Measurements from ENCODE around the gene RBM17. TPM values are rescaled to one million over a fixed set of nuclear protein-coding genes. Genes with fewer than 3 reads are reported as not detected.

The RBM17 gene
- total RNA-seq, 6 experiments from 2014 or later: 11.9 to 40.6 (median 28.1) TPM

DNA sequence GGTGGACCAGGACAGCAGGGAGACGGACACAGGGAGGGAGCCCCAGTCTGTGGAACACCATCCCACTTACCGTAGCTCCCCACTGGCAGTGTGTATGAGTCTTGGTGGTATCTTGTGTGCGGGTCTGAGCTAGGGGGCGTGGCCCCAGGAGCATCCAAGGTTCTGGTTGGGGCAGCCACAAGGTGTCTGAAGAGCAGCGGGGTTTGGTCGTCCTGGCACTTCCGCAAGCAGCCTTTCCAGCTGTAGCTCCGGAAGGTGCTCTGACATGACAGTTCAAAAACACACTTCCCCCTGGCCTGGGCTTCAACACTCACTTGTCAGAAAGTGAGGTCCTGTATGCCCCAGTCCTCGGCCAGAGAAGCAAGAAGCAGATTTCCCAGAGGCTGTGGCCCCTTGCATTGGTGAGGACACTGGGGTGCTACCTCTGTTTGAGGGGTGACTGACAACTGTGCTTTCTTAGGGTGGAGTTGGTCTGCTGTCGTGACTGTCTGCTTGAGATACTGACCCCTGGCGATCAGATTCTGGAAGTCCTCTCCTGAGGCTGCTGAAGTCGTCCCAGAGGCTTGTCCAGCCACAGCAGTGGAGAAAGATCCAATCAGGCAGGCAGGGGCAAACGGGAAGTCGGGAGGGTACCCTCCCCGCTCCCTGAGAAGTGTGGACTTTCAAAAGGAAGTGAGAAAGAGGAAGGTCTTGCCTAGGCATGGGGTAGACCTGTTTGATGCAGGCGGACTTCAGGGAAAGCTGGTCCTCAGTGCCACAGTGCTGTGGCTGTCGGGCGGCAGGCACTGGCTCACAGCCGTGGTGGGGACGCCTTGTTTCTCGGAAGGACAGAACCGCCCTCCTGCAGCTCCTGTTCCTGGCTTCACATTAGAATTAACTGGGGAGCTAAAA is 62.5 kb downstream of the RBM17 start:
- DNase-seq (peak in 2 of 3 donors; percentile 61 to 70), ATAC-seq (peak; percentile 77 to 91 (median 84))
- Histone ChIP-seq H3K4me1 (no peaks in the 10 kb centered on the region), H3K9me3 (no peaks in the 10 kb centered on the region), H3K27me3 (no peaks in the 10 kb centered on the region), H3K36me3 (no peaks in the 10 kb centered on the region), H3K4me3 (no peak overlapping the region), H3K27ac (peak overlapping the region in 2 of 3 donors; percentile 40 to 57)
- intact Hi-C loops (cut with DNase I): no loop called here
- TF ChIP-seq POLR2A (IDR thresholded peaks at IDR 0.05): no peak
- TF ChIP-seq, protein P1, sequence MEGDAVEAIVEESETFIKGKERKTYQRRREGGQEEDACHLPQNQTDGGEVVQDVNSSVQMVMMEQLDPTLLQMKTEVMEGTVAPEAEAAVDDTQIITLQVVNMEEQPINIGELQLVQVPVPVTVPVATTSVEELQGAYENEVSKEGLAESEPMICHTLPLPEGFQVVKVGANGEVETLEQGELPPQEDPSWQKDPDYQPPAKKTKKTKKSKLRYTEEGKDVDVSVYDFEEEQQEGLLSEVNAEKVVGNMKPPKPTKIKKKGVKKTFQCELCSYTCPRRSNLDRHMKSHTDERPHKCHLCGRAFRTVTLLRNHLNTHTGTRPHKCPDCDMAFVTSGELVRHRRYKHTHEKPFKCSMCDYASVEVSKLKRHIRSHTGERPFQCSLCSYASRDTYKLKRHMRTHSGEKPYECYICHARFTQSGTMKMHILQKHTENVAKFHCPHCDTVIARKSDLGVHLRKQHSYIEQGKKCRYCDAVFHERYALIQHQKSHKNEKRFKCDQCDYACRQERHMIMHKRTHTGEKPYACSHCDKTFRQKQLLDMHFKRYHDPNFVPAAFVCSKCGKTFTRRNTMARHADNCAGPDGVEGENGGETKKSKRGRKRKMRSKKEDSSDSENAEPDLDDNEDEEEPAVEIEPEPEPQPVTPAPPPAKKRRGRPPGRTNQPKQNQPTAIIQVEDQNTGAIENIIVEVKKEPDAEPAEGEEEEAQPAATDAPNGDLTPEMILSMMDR (IDR thresholded peaks at IDR 0.05): peak; percentile 34 to 68 (median 62)
- 30% methylated on average over 7 of the region's 22 CpGs for WGBS (ENCODE audit: insufficient coverage, low coverage, low lambda C conversion rate, missing lambda C conversion rate)

DNA sequence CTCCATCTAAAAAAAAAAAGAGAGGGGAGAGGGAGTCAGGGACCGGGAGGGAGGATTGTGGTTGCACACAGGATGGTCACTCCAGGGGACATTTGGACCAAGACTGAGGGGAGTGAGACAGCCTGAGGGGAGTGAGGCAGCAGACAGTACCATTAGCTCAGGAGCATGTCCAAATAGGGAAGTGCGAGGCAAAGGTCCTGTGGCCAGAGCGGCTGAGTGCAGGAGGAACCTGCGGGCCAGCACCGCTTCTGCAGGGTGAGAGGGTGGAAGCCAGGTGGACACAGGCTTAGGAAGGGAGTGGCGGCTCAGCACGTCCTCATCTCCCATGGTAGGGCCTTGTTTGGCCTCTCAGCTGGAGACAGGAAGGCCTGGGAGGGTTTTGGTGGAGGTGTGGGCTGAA is 65.0 kb downstream of the RBM17 start:
- DNase-seq (peak in 1 of 3 donors; percentile 70), ATAC-seq (peak in 2 of 4 donors; percentile 24 to 30)
- Histone ChIP-seq H3K9me3 (no peaks in the 10 kb centered on the region), H3K4me1 (no peaks in the 10 kb centered on the region), H3K4me3 (no peak overlapping the region), H3K27ac (no peak overlapping the region), H3K36me3 (no peaks in the 10 kb centered on the region), H3K27me3 (no peaks in the 10 kb centered on the region)
- TF ChIP-seq POLR2A (IDR thresholded peaks at IDR 0.05): no peak
- TF ChIP-seq, protein P1 (IDR thresholded peaks at IDR 0.05): no peak
- intact Hi-C loops (cut with DNase I): no loop called here
- WGBS (ENCODE audit: insufficient coverage, low coverage, low lambda C conversion rate, missing lambda C conversion rate): no CpG with 5 or more reads among the region's 7 CpGs

DNA sequence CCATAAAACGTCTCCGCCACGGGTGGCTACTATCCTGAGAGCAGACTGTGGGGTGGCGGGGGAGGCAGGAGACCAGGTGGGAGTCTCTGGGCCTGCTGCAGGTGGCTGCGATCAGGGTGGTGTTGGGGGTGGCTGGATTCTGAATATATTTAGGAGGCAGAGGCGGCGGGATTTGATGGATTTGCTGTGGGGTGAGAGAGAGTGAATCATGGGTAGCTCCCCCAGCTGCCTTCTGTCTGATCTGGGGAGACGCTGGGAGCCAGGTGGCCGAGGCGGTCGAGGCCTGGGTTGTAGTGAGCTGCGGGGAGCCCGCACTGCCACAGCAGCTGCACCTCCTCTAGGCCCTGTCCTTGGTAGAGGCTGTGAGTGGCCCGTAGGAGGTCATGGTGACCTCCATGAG is 65.7 kb downstream of the RBM17 start:
- no peak for DNase-seq

DNA sequence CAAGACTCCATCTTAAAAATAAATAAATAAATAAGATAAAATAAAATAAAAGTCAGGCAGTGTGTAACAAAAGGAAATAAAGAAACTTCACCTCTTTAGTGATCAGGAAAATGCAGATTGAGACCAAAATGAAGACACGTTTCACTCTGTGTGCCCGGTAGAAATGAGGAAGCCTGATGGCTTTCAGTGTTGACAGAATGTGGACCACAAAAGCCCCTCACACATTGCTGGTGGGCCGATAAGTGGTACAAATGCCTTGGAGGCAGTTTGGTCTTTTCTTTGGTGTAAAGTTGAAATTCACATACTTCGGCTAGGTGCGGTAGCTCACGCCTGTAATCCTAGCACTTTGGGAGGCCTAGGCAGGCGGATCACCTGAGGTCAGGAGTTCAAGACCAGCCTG is 69.4 kb downstream of the RBM17 start:
- intact Hi-C loops (cut with DNase I): no loop called here
- DNase-seq (no peak), ATAC-seq (no peak)
- Histone ChIP-seq H3K4me3 (no peak overlapping the region), H3K4me1 (no peaks in the 10 kb centered on the region), H3K9me3 (no peaks in the 10 kb centered on the region), H3K27me3 (no peaks in the 10 kb centered on the region), H3K36me3 (no peaks in the 10 kb centered on the region), H3K27ac (no peak overlapping the region)
- no peak for TF ChIP-seq POLR2A (IDR thresholded peaks at IDR 0.05)
- TF ChIP-seq, protein P1 (IDR thresholded peaks at IDR 0.05): no peak
- 74% methylated on average over 7 of the region's 7 CpGs for WGBS (ENCODE audit: insufficient coverage, low coverage, low lambda C conversion rate, missing lambda C conversion rate)

More for the DNA sequence above, 65.7 kb downstream of the RBM17 start:
- no peak for ATAC-seq
- no peaks in the 10 kb centered on the region for H3K27me3 ChIP-seq
- no peaks in the 10 kb centered on the region for H3K9me3 ChIP-seq
- H3K36me3 ChIP-seq: no peaks in the 10 kb centered on the region
- H3K27ac ChIP-seq: no peak overlapping the region
- no peak overlapping the region for H3K4me3 ChIP-seq
- TF ChIP-seq POLR2A (IDR thresholded peaks at IDR 0.05): no peak
- TF ChIP-seq, protein P1 (IDR thresholded peaks at IDR 0.05): no peak
- 80% methylated on average over 3 of the region's 14 CpGs for WGBS (ENCODE audit: insufficient coverage, low coverage, low lambda C conversion rate, missing lambda C conversion rate)
- H3K4me1 ChIP-seq: no peaks in the 10 kb centered on the region
- intact Hi-C loops (cut with DNase I): no loop called here
